Occipital lobe (tissue), 2 donors: ENCODE results near the gene KRTAP20-3. TPM values are rescaled to one million over a fixed set of nuclear protein-coding genes. Genes with fewer than 3 reads are reported as not detected.

Experiments
- DNase-seq: peaks from one replicate; lab custom pipeline; 2025; lab: John Stamatoyannopoulos, UW
- total RNA-seq: library from RNA; depleted of rRNA; stranded (reverse); fragments of >200 nt; gene quantifications from one replicate; pipeline ENCODE4 v1.2.3, GENCODE V29; 2014

The KRTAP20-3 gene
- not detected for total RNA-seq

GRCh38 chr21:30642564-30642963 lies at the start of gene KRTAP20-3:
KRTAP20-3 (plus strand) TSS chr21:30642864.
- no peak for DNase-seq

DNA sequence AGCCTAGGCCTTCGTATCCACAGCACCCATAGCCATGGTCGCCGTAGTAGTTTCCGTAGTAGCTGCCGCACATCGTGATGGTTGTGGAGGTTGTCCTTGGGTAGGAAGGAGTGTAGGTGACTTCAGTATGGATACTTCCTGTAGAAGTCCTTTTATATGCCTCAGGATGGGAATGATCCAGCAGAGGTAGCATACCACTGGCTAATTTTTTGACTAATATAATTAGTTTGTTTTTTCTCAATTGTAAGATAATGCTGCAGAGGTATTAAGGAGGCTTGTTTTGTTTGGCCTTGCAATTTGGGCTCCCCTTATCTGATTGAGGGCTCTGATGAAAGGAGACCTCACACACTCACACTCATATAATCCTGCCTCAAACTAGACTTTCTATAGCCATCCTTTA lies 43.9 kb upstream of the KRTAP20-3 start, which contains the start of gene KRTAP6-2:
KRTAP6-2 (minus strand) TSS at position 101 of the 400 bp plus-strand sequence; CDS start at position 73, 28 bp downstream.
- DNase-seq: no peak

GRCh38 chr21:30600787-30601186 lies 41.9 kb upstream of the KRTAP20-3 start, which contains the start of gene KRTAP22-1:
KRTAP22-1 (plus strand) TSS chr21:30601087.
- no peak for DNase-seq

GRCh38 chr21:30605968-30606367 lies 36.7 kb upstream of the KRTAP20-3 start:
- DNase-seq: no peak

GRCh38 chr21:30612132-30612531 lies 30.5 kb upstream of the KRTAP20-3 start:
- no peak for DNase-seq

- DNase-seq: no peak
Measured at GRCh38 chr21:30613836-30614235, 28.8 kb upstream of the KRTAP20-3 start, which contains the start of gene KRTAP6-1. KRTAP6-1 (minus strand) TSS chr21:30613930; CDS start chr21:30613904, 26 bp downstream.

- DNase-seq: no peak
Measured at GRCh38 chr21:30615199-30615598, 27.5 kb upstream of the KRTAP20-3 start.

GRCh38 chr21:30616125-30616524 lies 26.5 kb upstream of the KRTAP20-3 start, which contains the start of gene KRTAP20-1:
KRTAP20-1 (plus strand) TSS chr21:30616425; CDS start chr21:30616455, 30 bp downstream.
- DNase-seq: no peak

- no peak for DNase-seq
Measured at GRCh38 chr21:30620080-30620479, 22.6 kb upstream of the KRTAP20-3 start.

- no peak for DNase-seq
Measured at GRCh38 chr21:30620522-30620921, 22.1 kb upstream of the KRTAP20-3 start, which contains the start of gene KRTAP20-4. KRTAP20-4 (plus strand) TSS chr21:30620627.

DNA sequence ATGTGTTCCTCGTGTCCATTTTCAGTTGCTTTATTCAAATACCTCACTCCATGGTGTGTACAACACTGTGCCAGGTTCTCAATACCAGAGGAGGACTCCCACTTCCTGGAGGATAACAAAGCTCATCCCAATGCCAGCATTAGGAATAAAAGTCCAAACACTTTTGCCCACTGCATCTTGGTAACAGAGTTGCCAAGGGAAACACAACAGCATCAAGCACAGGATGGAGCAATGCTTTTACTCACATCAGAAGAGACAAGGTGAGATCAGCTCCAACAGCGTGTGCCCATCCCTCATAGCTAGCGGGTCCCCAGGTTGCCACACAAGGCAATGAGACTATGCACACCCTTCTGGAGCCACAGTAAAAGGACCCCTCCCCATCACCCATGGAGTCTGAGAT lies 19.3 kb upstream of the KRTAP20-3 start:
- no peak for DNase-seq

GRCh38 chr21:30625449-30626165 lies 17.1 kb upstream of the KRTAP20-3 start:
- DNase-seq: no peak

GRCh38 chr21:30628109-30628508 lies 14.6 kb upstream of the KRTAP20-3 start:
- DNase-seq: no peak

GRCh38 chr21:30629200-30629599 lies 13.5 kb upstream of the KRTAP20-3 start:
- DNase-seq: no peak

- DNase-seq: no peak
Measured at GRCh38 chr21:30634906-30635305, 7.8 kb upstream of the KRTAP20-3 start, which contains the start of gene KRTAP20-2. KRTAP20-2 (plus strand) TSS chr21:30635206; CDS start chr21:30635264, 58 bp downstream.

- no peak for DNase-seq
Measured at GRCh38 chr21:30638686-30639085, 4.0 kb upstream of the KRTAP20-3 start.

- no peak for DNase-seq
Measured at GRCh38 chr21:30646904-30647414, 4.3 kb downstream of the KRTAP20-3 start.

GRCh38 chr21:30652891-30653290 lies 10.2 kb downstream of the KRTAP20-3 start:
- DNase-seq: no peak

GRCh38 chr21:30668776-30669175 lies 26.1 kb downstream of the KRTAP20-3 start:
- no peak for DNase-seq

DNA sequence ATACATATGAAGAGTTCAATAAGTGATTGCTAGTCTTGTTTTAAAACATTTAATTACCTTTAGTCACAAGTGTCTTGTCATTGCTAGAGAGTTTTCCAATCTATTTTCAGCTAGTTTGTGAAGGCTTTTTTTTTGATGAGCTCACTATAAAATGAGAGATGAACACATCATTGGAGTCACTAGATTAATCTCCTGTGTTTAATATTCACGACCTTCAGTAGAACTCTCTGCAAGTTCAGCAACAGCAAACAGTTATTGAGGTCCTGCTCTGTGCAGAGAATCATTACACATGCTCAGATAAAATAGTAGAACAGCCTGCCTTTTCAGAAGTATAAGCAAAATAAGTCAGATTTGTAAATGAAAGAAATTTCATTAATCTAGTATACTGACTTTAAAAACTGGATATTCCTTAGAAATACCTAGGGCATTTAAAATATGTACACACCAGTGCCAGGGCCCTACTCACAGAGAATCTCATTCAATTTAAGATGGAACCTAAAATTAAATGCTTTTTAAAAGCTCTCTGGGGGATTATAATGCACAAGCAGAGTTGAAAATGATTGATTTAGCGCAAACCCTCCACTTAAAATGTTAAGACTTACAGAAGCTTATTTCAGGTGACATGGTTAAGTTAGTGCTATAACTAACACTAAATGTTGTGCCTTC lies 30.5 kb downstream of the KRTAP20-3 start:
- DNase-seq: no peak

GRCh38 chr21:30674312-30674711 lies 31.6 kb downstream of the KRTAP20-3 start:
- DNase-seq: no peak

GRCh38 chr21:30676737-30677136 lies 34.1 kb downstream of the KRTAP20-3 start:
- DNase-seq: no peak
